ENCODE data around the gene C9orf72. TPM values are rescaled to one million over a fixed set of nuclear protein-coding genes. Genes with fewer than 3 reads are reported as not detected.

The C9orf72 gene
- total RNA-seq: 6.5 and 8.8 TPM in 2 replicates

GRCh38 chr9:27572918-27573633, at the start of gene C9orf72:
C9orf72 (minus strand) TSS chr9:27573481; CDS start chr9:27567120, 6,361 bp downstream.
- no peaks in the 10 kb centered on the region for H4K20me1 ChIP-seq (ENCODE audit: insufficient read depth, low read length)
- H3K36me3 ChIP-seq (ENCODE audit: insufficient read depth, low read length): no peaks in the 10 kb centered on the region
- DNase-seq (ENCODE audit: insufficient read length, low spot score, missing footprints): peak; percentile 95
- no peaks in the 10 kb centered on the region for H3K27me3 ChIP-seq (ENCODE audit: insufficient read depth, low read length)
- H3K79me2 ChIP-seq (ENCODE audit: insufficient read depth, low read length): peaks cover 4% of the 10 kb centered on the region
- peak within 1 kb of the TSS; percentile 92 for H3K27ac ChIP-seq (ENCODE audit: low read depth, low read length)
- no peaks in the 10 kb centered on the region for H3K9me3 ChIP-seq (ENCODE audit: low read depth, low read length)
- H3K4me2 ChIP-seq (ENCODE audit: insufficient read depth, low read length): peak within 1 kb of the TSS; percentile 98
- H3K4me3 ChIP-seq (ENCODE audit: insufficient read depth, low read length): peak within 1 kb of the TSS; percentile 83
- peaks cover 15% of the 10 kb centered on the region for H3K4me1 ChIP-seq (ENCODE audit: insufficient read depth, low read length)
- no peak for TF ChIP-seq CTCF (IDR thresholded peaks at IDR 0.05; ENCODE audit: extremely low read depth, low read depth, low read length)
- peak within 1 kb of the TSS; percentile 98 for H2AFZ ChIP-seq (ENCODE audit: low read length)

- no peak overlapping the region for H2AFZ ChIP-seq (ENCODE audit: low read length)
- no peaks in the 10 kb centered on the region for H3K4me1 ChIP-seq (ENCODE audit: insufficient read depth, low read length)
- TF ChIP-seq CTCF (IDR thresholded peaks at IDR 0.05; ENCODE audit: extremely low read depth, low read depth, low read length): no peak
- H3K27me3 ChIP-seq (ENCODE audit: insufficient read depth, low read length): no peaks in the 10 kb centered on the region
- no peaks in the 10 kb centered on the region for H3K36me3 ChIP-seq (ENCODE audit: insufficient read depth, low read length)
- no peaks in the 10 kb centered on the region for H4K20me1 ChIP-seq (ENCODE audit: insufficient read depth, low read length)
- H3K4me3 ChIP-seq (ENCODE audit: insufficient read depth, low read length): no peak overlapping the region
- H3K79me2 ChIP-seq (ENCODE audit: insufficient read depth, low read length): no peaks in the 10 kb centered on the region
- H3K27ac ChIP-seq (ENCODE audit: low read depth, low read length): no peak overlapping the region
- H3K9me3 ChIP-seq (ENCODE audit: low read depth, low read length): no peaks in the 10 kb centered on the region
- DNase-seq (ENCODE audit: insufficient read length, low spot score, missing footprints): no peak
- no peak overlapping the region for H3K4me2 ChIP-seq (ENCODE audit: insufficient read depth, low read length)
Observed at GRCh38 chr9:27622693-27623340, 49.5 kb upstream of the C9orf72 start.

- Histone ChIP-seq H3K79me2 (ENCODE audit: insufficient read depth, low read length) (no peaks in the 10 kb centered on the region), H3K9me3 (ENCODE audit: low read depth, low read length) (no peaks in the 10 kb centered on the region), H4K20me1 (ENCODE audit: insufficient read depth, low read length) (no peaks in the 10 kb centered on the region), H3K36me3 (ENCODE audit: insufficient read depth, low read length) (no peaks in the 10 kb centered on the region), H3K27ac (ENCODE audit: low read depth, low read length) (no peak overlapping the region), H3K4me2 (ENCODE audit: insufficient read depth, low read length) (no peak overlapping the region), H3K4me1 (ENCODE audit: insufficient read depth, low read length) (no peaks in the 10 kb centered on the region), H2AFZ (ENCODE audit: low read length) (no peak overlapping the region), H3K27me3 (ENCODE audit: insufficient read depth, low read length) (no peaks in the 10 kb centered on the region), H3K4me3 (ENCODE audit: insufficient read depth, low read length) (no peak overlapping the region)
- no peak for DNase-seq (ENCODE audit: insufficient read length, low spot score, missing footprints)
- no peak for TF ChIP-seq CTCF (IDR thresholded peaks at IDR 0.05; ENCODE audit: extremely low read depth, low read depth, low read length)
Observed at GRCh38 chr9:27619743-27620142, 46.5 kb upstream of the C9orf72 start.

GRCh38 chr9:27618066-27618465, 44.8 kb upstream of the C9orf72 start:
- H3K79me2 ChIP-seq (ENCODE audit: insufficient read depth, low read length): no peaks in the 10 kb centered on the region
- H3K4me3 ChIP-seq (ENCODE audit: insufficient read depth, low read length): no peak overlapping the region
- no peaks in the 10 kb centered on the region for H4K20me1 ChIP-seq (ENCODE audit: insufficient read depth, low read length)
- H3K4me1 ChIP-seq (ENCODE audit: insufficient read depth, low read length): no peaks in the 10 kb centered on the region
- no peak overlapping the region for H2AFZ ChIP-seq (ENCODE audit: low read length)
- H3K36me3 ChIP-seq (ENCODE audit: insufficient read depth, low read length): no peaks in the 10 kb centered on the region
- H3K27ac ChIP-seq (ENCODE audit: low read depth, low read length): no peak overlapping the region
- no peaks in the 10 kb centered on the region for H3K9me3 ChIP-seq (ENCODE audit: low read depth, low read length)
- no peak overlapping the region for H3K4me2 ChIP-seq (ENCODE audit: insufficient read depth, low read length)
- DNase-seq (ENCODE audit: insufficient read length, low spot score, missing footprints): no peak
- no peaks in the 10 kb centered on the region for H3K27me3 ChIP-seq (ENCODE audit: insufficient read depth, low read length)
- no peak for TF ChIP-seq CTCF (IDR thresholded peaks at IDR 0.05; ENCODE audit: extremely low read depth, low read depth, low read length)
